Forelimb muscle (tissue), 1 donor: ENCODE results near the gene NLK. TPM values are rescaled to one million over a fixed set of nuclear protein-coding genes. Genes with fewer than 3 reads are reported as not detected.
"Not testable (repeated sequence)": the region's sequence is repeated elsewhere in the genome, so short reads cannot be mapped to it uniquely, and the experiment has no call there.

ENCODE experiments used
- DNase-seq: peaks from one replicate; pipeline ENCODE4 v3.0.0-alpha.2; 2013; ENCODE audit warnings: low read depth
- polyA plus RNA-seq: library from polyadenylated mRNA; unstranded; fragments of 120-200 nt; gene quantifications from one replicate; pipeline ENCODE4 v1.2.1, GENCODE V29; 2013; ENCODE audit not compliant: insufficient read length

Gene NLK
- polyA plus RNA-seq: 8.4 TPM

GRCh38 chr17:28042657-28042720, at the start of gene NLK:
Gene NLK (plus strand): TSS chr17:28042677. CDS start chr17:28042874, 197 bp downstream.
- DNase-seq: no peak

GRCh38 chr17:27993161-27993695, 49.2 kb upstream of the NLK start:
- DNase-seq: no peak

- DNase-seq: no peak
Measured at GRCh38 chr17:27993723-27994310, 48.7 kb upstream of the NLK start.

DNA sequence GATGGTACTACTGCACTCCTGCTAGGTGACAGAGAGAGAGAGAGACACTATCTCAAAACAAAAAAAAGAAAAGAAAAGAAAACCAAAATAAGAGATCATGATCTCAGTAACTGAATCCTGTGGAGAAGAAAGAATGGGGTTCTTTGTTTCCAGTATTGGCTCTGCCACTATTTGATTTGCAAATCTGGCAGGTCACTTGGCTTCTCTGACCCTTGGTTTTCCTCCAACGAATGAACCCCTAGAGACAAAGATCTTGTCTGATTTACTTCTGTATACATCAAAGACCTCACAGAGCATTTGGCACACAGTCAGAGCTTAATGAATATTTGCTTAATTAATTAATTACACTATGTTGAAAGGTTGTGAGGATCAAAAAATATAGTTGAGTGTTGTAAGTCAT, 47.9 kb upstream of the NLK start:
- no peak for DNase-seq

DNA sequence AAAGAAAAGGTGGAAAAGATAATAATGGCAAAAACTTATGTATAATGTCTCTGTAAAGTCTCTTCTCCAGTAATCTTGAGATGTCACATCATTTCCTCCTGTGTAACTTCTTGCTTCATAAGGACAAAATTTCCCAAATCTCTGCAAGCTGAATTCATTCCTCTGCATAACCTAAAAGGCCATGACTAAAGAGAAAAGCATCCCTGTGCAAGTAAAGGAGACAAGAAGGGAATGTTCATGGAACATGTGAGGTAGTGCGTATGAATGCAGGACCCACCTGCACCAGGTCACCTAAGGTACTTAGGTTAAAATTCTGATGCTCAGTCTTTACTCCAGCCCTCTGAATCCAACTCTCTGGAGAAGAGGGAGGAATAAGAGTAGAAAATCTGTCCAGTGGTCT, 46.9 kb upstream of the NLK start:
- DNase-seq: no peak

DNA sequence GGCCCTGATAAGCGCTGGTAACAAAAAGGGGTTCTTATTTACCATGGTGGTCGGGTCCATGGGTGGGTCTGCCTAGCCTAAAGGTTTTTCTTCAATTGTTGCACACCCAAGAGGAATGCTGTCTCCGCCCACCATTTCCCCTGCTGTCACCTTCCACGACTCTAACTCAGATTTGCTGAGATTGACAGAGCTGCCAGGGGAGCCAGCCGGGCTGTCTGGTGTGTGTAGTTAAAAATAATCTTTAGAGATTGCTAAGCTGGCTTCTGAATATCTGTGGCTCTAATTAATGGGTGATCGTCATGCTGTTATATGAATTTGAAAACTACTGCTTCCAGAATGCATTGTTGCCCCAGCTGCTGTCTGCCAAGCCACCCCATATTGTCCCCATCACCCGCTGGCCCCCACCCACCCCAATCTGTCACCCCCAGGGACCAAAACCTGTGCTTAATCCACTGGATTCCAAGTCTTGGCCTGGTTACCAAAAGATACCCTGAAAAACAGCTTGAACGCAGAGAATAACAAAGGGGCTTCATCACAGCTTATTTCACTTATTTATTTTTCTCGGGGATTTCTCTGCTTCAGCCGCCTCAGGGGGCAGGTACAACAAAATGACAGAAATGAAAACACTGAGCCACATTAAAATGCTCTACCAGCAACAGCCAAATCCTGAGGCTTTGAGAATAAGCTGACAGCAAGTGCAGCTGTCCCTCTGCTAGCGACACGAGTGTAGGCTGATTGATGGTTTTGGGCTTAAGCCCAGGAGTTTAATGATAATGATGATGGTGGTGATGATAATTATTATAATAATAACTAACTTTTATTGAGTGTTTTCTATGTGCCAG, 46.1 kb upstream of the NLK start:
- no peak for DNase-seq

DNA sequence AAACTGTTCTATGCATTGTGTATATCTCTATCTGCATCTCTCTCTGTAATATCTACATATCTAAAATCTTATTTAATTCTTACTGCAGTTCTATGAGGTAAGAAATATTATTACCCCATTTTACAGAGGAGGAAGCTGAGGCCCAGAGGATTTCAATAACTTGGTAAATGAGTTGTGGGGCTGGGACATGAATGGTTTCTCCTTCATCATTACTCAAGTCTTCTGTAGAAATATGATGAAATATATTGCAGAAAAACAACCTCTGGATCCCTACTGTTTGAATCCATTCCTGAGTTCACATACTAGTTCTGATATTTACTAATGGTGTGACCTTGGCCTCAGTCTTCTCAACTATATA, 45.5 kb upstream of the NLK start:
- no peak for DNase-seq

- no peak for DNase-seq
Measured at GRCh38 chr17:27997522-27997921, 45.0 kb upstream of the NLK start.

GRCh38 chr17:28001149-28001548, 41.3 kb upstream of the NLK start:
- DNase-seq: no peak

DNA sequence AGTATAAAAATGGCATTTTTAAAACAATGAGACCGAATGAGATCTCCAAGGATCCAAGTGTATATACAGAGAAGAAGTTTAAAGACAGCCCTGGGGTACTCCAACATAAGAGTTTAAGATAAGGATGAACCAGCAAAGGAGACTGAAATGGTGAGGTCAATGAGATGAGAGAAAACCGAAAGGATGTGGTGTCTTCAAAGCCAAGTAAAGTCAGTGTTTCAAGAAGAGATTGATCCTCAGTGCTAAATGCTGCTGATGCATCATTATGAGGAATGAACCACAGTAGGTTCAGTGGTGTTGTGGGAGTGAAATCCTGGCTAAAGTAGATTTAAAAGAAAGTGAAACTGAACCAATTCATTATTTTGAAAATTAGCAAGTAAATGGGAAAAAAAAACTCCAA, 38.1 kb upstream of the NLK start:
- no peak for DNase-seq

DNA sequence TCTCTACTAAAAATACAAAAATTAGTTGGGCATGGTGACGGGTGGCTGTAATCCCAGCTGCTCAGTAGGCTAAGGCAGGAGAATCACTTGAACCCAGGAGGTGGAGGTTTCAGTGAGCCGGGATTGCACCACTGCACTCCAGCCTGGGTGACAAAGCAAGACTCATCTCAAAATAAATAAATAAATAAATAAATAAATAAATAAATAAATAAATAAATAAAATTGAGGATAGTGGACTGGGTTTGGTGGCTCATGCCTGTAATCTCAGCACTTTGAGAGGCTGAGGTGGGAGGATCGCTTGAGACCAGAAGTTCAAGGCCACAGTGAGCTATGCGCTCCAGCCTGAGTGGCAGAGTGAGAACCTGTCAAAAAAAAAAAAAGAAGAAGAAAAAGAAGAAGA, 34.6 kb upstream of the NLK start:
- not testable (repeated sequence) for DNase-seq

DNA sequence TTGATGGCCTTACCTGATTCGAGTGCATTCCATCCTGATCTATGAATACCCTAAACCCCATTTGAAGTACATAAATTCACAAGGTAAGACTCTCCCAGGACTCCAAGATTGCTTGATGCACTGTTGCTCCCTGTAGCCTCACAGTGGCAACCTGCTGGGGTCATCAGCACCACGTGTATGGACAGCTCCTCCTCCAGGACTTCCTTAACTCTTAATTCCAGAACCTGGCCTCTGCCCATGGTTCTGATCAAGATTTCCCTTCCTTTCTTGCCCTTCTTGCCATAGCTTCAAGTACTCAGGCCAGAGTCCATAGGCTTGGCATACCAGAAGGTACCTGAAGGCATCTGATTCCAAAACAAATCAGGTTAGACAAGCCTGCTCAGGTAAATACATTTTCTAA, 34.0 kb upstream of the NLK start:
- no peak for DNase-seq

DNA sequence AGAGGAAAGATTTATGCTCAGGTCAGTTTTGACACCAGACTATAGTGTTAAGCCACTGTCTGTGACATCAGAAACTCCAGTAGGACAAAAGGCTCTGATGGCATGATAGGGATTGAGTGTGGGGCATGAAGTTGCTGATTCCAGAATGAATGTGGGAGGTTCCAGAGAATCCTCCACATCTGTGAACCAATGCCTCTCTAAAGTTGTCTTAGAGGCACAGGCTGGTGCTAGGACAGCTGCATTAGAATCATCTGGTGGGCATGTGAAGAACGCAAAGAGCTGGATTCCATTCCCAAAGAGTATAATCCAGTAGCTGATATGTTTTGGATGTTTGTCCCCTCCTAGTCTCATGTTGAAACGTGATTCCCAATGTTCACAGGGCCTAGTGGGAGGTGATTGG, 32.1 kb upstream of the NLK start:
- DNase-seq: no peak

GRCh38 chr17:28018439-28019070, 23.9 kb upstream of the NLK start:
- no peak for DNase-seq

DNA sequence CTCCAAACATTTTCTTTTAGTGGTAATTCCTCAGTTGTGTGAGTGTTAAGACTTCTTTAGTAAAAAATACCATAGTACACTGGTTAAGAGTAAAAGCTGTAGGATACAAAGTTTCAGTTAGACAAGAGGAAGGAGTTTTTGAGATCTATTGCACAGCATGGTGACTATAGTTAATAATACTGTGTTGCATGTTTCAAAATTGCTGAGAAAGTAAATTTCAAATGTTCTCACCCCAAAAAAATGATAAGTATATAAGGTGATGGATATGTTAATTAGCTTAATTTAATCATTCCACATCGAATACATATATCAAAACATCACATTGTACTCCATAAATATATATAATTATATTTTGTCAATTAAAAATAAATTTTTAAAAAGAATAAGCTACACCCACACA, 22.0 kb upstream of the NLK start:
- no peak for DNase-seq

DNA sequence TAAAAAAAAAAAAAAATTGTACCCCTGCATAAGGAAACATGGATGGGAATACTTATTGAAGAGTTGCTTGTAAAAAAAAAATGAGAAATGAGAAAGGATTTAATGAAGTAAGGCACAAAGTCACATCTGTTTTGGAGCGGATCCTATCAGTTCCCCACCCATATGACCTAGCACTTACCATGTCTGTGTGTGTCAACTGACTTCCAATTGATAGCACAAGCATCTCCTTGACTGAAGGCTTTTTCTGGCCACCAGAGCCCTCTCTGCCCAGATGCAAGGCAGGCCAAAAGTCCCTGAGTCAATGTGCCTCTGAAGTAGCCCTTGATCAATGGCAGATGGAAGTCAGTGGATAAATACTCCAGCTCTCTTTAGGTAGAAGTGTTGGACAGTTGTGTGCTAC, 13.4 kb upstream of the NLK start:
- no peak for DNase-seq

DNA sequence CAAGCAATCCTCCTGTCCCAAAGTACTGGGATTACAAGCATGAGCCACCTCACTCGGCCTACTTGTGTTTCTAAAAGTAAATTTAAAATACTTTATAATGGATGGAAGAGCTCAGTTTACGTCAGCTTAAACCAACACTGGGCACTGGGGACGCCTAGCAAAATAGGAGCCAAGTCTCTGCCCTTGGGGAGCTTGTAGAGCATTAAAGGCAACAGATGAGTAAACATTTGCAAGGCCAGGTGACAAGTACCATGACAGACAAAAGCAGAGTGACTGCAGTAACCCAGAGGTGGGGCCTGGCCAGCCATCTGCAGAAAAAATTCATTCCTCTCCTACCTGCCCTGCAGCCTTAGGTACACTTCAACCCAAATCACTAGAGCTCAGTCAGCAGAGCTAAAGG, 12.1 kb upstream of the NLK start:
- DNase-seq: no peak

- no peak for DNase-seq
Measured at GRCh38 chr17:28031174-28031573, 11.3 kb upstream of the NLK start.

GRCh38 chr17:28033972-28034714, 8.3 kb upstream of the NLK start:
- no peak for DNase-seq

GRCh38 chr17:28035452-28035851, 7.0 kb upstream of the NLK start:
- DNase-seq: not testable (repeated sequence)

- not testable (repeated sequence) for DNase-seq
Measured at GRCh38 chr17:28035884-28036283, 6.6 kb upstream of the NLK start.

DNA sequence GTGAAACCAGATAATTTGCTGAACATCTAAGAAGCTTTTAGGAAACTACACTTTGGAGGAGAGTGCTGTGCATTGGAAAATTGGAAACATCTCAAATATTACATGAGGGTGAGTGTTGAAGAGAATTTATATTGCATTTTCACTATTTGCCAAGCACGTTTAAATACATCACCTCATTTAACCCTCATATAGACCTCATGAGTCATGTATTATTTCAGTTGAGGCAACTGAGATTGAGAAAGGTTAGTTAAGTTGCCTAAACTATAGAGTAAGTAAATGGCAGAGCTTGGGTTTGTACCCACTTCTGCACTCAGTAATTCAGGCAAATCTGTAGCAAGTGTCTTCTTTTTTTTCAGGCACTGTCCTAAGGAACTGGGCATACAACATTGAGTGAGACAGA, 3.7 kb upstream of the NLK start:
- DNase-seq: no peak

- DNase-seq: no peak
Measured at GRCh38 chr17:28039251-28039650, 3.2 kb upstream of the NLK start.
